OCI-LY1 (cell line): ENCODE data around the gene SYCE1.

Experiments used
- CTCF ChIP-seq: fragments of 200-600 bp; sonication (generic), shearing (Covaris generic); IDR thresholded peaks from 2 replicates; pipeline ENCODE4 v1.5.1; 2017; ENCODE audit warnings: mild to moderate bottlenecking, antibody characterized with exemption, low read length, moderate library complexity, mixed read lengths
- EZH2 ChIP-seq: fragments of 200-600 bp; sonication (generic), shearing (Covaris generic); IDR thresholded peaks from 2 replicates; pipeline ENCODE4 v1.8.0; 2017; ENCODE audit warnings: borderline replicate concordance, mixed run types, mild to moderate bottlenecking, antibody characterized with exemption, low read length, moderate library complexity, mixed read lengths

- no peak for TF ChIP-seq CTCF
- TF ChIP-seq EZH2 = no peak
These were observed 1.7 kb upstream of the SYCE1 start for GRCh38 chr10:133567119-133567518.
